Peyer's patch (tissue), 4 donors: Measurements from ENCODE around the gene SLC22A1.
"Not testable (repeated sequence)": the region's sequence is repeated elsewhere in the genome, so short reads cannot be mapped to it uniquely, and the experiment has no call there.

Experiments used
- POLR2A ChIP-seq, 2 donors: fragments of 450-650 bp; IDR thresholded peaks; one replicate each; pipeline ENCODE4 v1.5.1; 2017; ENCODE audit warnings: antibody characterized with exemption in 2 of 2, mild to moderate bottlenecking in 2 of 2, moderate library complexity in 2 of 2
- TF ChIP-seq, protein P1 (sequence below), 6 experiments: fragments of 450-650 bp in 4 of 6; fragments of 200-600 bp in 2 of 6; sonication (generic) in 1 of 6; IDR thresholded peaks; one replicate each; pipeline ENCODE4 v1.5.1; 2017 to 2019; ENCODE audit warnings: antibody characterized with exemption in 6 of 6, mild to moderate bottlenecking in 3 of 6, moderate library complexity in 1 of 6

DNA sequence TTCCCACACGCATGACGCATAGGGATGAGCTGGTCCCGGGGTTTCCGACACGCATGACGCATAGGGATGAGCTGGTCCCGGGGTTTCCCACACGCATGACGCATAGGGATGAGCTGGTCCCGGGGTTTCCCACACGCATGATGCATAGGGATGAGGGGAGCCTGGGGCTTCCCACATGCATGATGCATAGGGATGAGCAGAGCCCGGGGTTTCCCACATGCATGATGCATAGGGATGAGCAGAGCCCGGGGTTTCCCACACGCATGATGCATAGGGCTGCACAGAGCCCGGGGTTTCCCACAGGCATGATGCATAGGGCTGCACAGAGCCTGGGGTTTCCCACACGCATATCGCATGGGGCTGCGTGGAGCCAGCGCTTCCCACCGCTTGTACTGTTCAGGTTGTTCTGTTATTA is 12.7 kb downstream of the SLC22A1 start:
- TF ChIP-seq, protein P1, sequence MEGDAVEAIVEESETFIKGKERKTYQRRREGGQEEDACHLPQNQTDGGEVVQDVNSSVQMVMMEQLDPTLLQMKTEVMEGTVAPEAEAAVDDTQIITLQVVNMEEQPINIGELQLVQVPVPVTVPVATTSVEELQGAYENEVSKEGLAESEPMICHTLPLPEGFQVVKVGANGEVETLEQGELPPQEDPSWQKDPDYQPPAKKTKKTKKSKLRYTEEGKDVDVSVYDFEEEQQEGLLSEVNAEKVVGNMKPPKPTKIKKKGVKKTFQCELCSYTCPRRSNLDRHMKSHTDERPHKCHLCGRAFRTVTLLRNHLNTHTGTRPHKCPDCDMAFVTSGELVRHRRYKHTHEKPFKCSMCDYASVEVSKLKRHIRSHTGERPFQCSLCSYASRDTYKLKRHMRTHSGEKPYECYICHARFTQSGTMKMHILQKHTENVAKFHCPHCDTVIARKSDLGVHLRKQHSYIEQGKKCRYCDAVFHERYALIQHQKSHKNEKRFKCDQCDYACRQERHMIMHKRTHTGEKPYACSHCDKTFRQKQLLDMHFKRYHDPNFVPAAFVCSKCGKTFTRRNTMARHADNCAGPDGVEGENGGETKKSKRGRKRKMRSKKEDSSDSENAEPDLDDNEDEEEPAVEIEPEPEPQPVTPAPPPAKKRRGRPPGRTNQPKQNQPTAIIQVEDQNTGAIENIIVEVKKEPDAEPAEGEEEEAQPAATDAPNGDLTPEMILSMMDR (IDR thresholded peaks at IDR 0.05) = not testable (repeated sequence)
- not testable (repeated sequence) for TF ChIP-seq POLR2A (IDR thresholded peaks at IDR 0.05)
